GM19043 (cell line): ENCODE results near the gene MYPOP.
A peak's percentile ranks its signal among the peaks of the same experiment; 100 is the strongest.

Experiments used
- ATAC-seq: cut with Tn5 transposase; IDR thresholded peaks from one replicate; pipeline ENCODE4 v1.9.1; 2021; ENCODE audit warnings: low read depth; ENCODE audit not compliant: unreplicated experiment

Gene MYPOP

GRCh38 chr19:45901912-45902650, at the start of gene MYPOP:
TSS of gene MYPOP (minus strand) at chr19:45902613. CDS start at chr19:45901773, 840 bp downstream.
- no peak for ATAC-seq

- no peak for ATAC-seq
These were observed 45.5 kb upstream of the MYPOP start for GRCh38 chr19:45947926-45948325.

- ATAC-seq = no peak
These were observed 38.0 kb upstream of the MYPOP start for GRCh38 chr19:45940515-45940805.

- no peak for ATAC-seq
These were observed 37.5 kb upstream of the MYPOP start for GRCh38 chr19:45939792-45940514.

GRCh38 chr19:45938733-45939319, 36.4 kb upstream of the MYPOP start:
- no peak for ATAC-seq

GRCh38 chr19:45935267-45935666, 32.9 kb upstream of the MYPOP start:
- ATAC-seq = no peak

GRCh38 chr19:45934551-45935230, 32.3 kb upstream of the MYPOP start:
- no peak for ATAC-seq

GRCh38 chr19:45933759-45934158, 31.3 kb upstream of the MYPOP start:
- no peak for ATAC-seq

GRCh38 chr19:45931055-45931454, 28.6 kb upstream of the MYPOP start:
- ATAC-seq = no peak

GRCh38 chr19:45929247-45929646, 26.8 kb upstream of the MYPOP start:
- no peak for ATAC-seq

- peak; percentile 59 for ATAC-seq
These were observed 25.3 kb upstream of the MYPOP start for GRCh38 chr19:45927565-45928261.

GRCh38 chr19:45924891-45925447, 22.6 kb upstream of the MYPOP start:
- ATAC-seq = no peak

GRCh38 chr19:45922281-45922680, 19.9 kb upstream of the MYPOP start:
- no peak for ATAC-seq

- ATAC-seq = no peak
These were observed 18.0 kb upstream of the MYPOP start for GRCh38 chr19:45920458-45920857.

- ATAC-seq = no peak
These were observed 17.3 kb upstream of the MYPOP start for GRCh38 chr19:45919678-45920077.

GRCh38 chr19:45918721-45919120, 16.3 kb upstream of the MYPOP start:
- no peak for ATAC-seq

GRCh38 chr19:45917421-45918091, 15.1 kb upstream of the MYPOP start:
- no peak for ATAC-seq

- no peak for ATAC-seq
These were observed 11.7 kb upstream of the MYPOP start, which contains the start of gene NANOS2 for GRCh38 chr19:45913874-45914830. TSS of gene NANOS2 (minus strand) at chr19:45914778. CDS start at chr19:45914693, 85 bp downstream.

- ATAC-seq = no peak
These were observed 8.9 kb upstream of the MYPOP start for GRCh38 chr19:45911291-45911690.
